PC-9 (cell line): ENCODE measurements around the gene C1QTNF12. TPM values are rescaled to one million over a fixed set of nuclear protein-coding genes. Genes with fewer than 3 reads are reported as not detected.

ENCODE experiments used
- BruUV-seq: library from RNA; stranded (reverse); fragments of 400-500 nt; replicated peaks from 2 replicates; lab custom pipeline; 2021; lab: Mats Ljungman, UMichigan
- CTCF ChIA-PET: fragments of 300-600 bp; sonication (Branson Sonifier 250); formaldehyde crosslinking; loops from one replicate; lab custom pipeline; 2022; ENCODE audit warnings: antibody characterized with exemption; lab: Charles Lee
- POLR2A ChIA-PET: fragments of 300-600 bp; sonication (Branson Sonifier 250); formaldehyde crosslinking; loops from one replicate; lab custom pipeline; 2022; ENCODE audit warnings: antibody characterized with exemption; ENCODE audit not compliant: unreplicated experiment; lab: Charles Lee
- DNase-seq, 2 experiments: peaks; one replicate each; pipeline versions ENCODE4 v3.0.0 to v3.0.0-alpha.2; 2015 to 2022; ENCODE audit warnings: mixed read lengths in 1 of 2
- H2AFZ ChIP-seq: fragments of 200-600 bp; sonication (generic); 2 replicates; pipeline ENCODE4 v1.8.1; 2017; ENCODE audit warnings: antibody characterized with exemption
- H3F3A ChIP-seq: fragments of 200-600 bp; sonication (generic); 2 replicates; pipeline ENCODE4 v1.8.1; 2017; ENCODE audit warnings: antibody characterized with exemption, mild to moderate bottlenecking, low read depth; ENCODE audit not compliant: insufficient read depth
- H3K27ac ChIP-seq: fragments of 200-600 bp; sonication (generic); 2 replicates; pipeline ENCODE4 v1.6.1; 2016; ENCODE audit warnings: mixed run types
- H3K27me3 ChIP-seq: fragments of 200-600 bp; sonication (generic); 2 replicates; pipeline ENCODE4 v1.6.1; 2016; ENCODE audit warnings: low read depth, mixed run types; ENCODE audit not compliant: insufficient read depth
- H3K36me3 ChIP-seq: fragments of 200-600 bp; sonication (generic); 2 replicates; pipeline ENCODE4 v1.6.1; 2016; ENCODE audit warnings: low read depth, mixed run types
- H3K4me1 ChIP-seq: fragments of 200-600 bp; sonication (generic); replicated peaks from 2 replicates; pipeline ENCODE4 v1.6.1; 2016; ENCODE audit warnings: mixed run types; ENCODE audit not compliant: insufficient read depth
- H3K4me2 ChIP-seq: fragments of 200-600 bp; sonication (generic); 2 replicates; pipeline ENCODE4 v1.6.1; 2017; ENCODE audit warnings: mixed run types
- H3K4me3 ChIP-seq: fragments of 200-600 bp; sonication (generic); 2 replicates; pipeline ENCODE4 v1.6.1; 2016; ENCODE audit warnings: mixed run types
- H3K79me2 ChIP-seq: fragments of 200-600 bp; sonication (generic); 2 replicates; pipeline ENCODE4 v1.6.1; 2017; ENCODE audit warnings: low read depth, mixed run types
- H3K9me2 ChIP-seq: fragments of 200-600 bp; sonication (generic); 2 replicates; pipeline ENCODE4 v1.8.1; 2017; ENCODE audit warnings: mild to moderate bottlenecking; ENCODE audit not compliant: insufficient read depth
- H3K9me3 ChIP-seq: fragments of 200-600 bp; sonication (generic); 2 replicates; pipeline ENCODE4 v1.8.1; 2016; ENCODE audit warnings: low read depth; ENCODE audit not compliant: insufficient read depth
- H4K20me1 ChIP-seq: fragments of 200-600 bp; sonication (generic); 2 replicates; pipeline ENCODE4 v1.8.1; 2017; ENCODE audit not compliant: insufficient read depth
- EZH2 ChIP-seq: fragments of 200-600 bp; sonication (generic); IDR thresholded peaks from 2 replicates; pipeline ENCODE4 v1.8.0; 2017; ENCODE audit warnings: antibody characterized with exemption, low read depth
- intact Hi-C: fragments of 100-400 bp; cut with micrococcal nuclease; formaldehyde crosslinking; loops from one replicate; pipeline ENCODE4 v1.10.0; 2022; ENCODE audit not compliant: unreplicated experiment
- total RNA-seq: library from RNA; stranded (reverse); gene quantifications from 2 replicates; pipeline ENCODE4 v1.2.3, GENCODE V29; 2021
- TF ChIP-seq, protein P1 (sequence below): fragments of 200-600 bp; sonication (generic); conservative IDR thresholded peaks from 2 replicates; pipeline ENCODE4 v1.6.1; 2017; ENCODE audit warnings: mixed run types, antibody characterized with exemption, mild to moderate bottlenecking, moderate library complexity

Gene C1QTNF12
- total RNA-seq, 1 experiment from 2014 or later = 5.2 TPM

DNA sequence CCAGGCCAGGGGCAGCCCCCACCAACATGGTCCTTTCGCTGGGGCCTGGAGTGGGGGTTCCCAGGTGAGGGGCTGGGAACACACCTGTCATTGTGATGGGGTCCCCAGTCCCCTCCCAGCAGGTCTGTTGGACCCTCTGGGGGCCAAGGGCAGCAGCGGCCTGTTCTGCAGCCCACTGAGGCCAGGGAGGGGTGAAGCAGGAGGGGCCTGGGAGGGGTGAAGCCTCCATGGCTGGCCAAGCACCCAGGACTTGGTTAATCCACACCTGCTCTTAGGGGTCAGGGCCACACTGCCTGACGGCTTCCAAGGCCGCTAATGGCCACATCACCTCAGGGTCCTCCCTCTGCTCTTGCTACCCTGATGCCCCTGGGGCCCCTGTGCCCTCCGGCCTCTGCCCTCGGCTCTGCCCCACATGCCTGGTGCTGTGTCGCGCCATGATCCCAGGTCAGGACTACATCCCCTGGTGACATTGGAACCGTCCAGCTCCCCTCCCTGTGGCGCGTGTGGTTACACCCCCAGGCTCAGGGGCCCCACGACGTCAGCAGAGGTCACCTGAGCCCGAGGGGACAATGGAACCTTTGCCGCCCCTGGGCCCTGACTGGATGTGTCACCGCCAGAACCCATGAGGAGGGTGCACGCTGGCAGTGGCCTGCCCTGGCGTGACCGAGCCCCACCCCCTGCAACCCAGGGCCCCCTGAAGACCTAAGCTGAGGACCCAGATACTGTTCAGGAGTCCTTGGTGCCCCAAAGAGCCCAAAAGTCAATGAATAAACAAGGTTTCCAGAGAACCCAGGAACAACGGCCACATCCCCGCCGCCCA lies 47.2 kb downstream of the C1QTNF12 start:
- no peak overlapping the region for H2AFZ ChIP-seq
- intact Hi-C loops = no loop called here
- H3K9me3 ChIP-seq = no peaks in the 10 kb centered on the region
- H3F3A ChIP-seq = 0 out of 2 replicates have a peak, but pooled peaks cover 6% of the 10 kb centered on the region
- H3K36me3 ChIP-seq = no peaks in the 10 kb centered on the region
- TF ChIP-seq EZH2 = no peak
- TF ChIP-seq, protein P1, sequence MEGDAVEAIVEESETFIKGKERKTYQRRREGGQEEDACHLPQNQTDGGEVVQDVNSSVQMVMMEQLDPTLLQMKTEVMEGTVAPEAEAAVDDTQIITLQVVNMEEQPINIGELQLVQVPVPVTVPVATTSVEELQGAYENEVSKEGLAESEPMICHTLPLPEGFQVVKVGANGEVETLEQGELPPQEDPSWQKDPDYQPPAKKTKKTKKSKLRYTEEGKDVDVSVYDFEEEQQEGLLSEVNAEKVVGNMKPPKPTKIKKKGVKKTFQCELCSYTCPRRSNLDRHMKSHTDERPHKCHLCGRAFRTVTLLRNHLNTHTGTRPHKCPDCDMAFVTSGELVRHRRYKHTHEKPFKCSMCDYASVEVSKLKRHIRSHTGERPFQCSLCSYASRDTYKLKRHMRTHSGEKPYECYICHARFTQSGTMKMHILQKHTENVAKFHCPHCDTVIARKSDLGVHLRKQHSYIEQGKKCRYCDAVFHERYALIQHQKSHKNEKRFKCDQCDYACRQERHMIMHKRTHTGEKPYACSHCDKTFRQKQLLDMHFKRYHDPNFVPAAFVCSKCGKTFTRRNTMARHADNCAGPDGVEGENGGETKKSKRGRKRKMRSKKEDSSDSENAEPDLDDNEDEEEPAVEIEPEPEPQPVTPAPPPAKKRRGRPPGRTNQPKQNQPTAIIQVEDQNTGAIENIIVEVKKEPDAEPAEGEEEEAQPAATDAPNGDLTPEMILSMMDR = no peak
- H3K4me3 ChIP-seq = no peak overlapping the region
- H3K79me2 ChIP-seq = no peaks in the 10 kb centered on the region
- no peaks in the 10 kb centered on the region for H4K20me1 ChIP-seq
- no TSS peak for BruUV-seq
- no peak overlapping the region for H3K4me2 ChIP-seq
- DNase-seq = no peak
- peaks cover 13% of the 10 kb centered on the region; the same call in 1 of the 2 replicates for H3K27me3 ChIP-seq
- H3K9me2 ChIP-seq = no peaks in the 10 kb centered on the region
- H3K4me1 ChIP-seq = no peaks in the 10 kb centered on the region
- ChIA-PET POLR2A (no interaction called here), CTCF (no interaction called here)
- H3K27ac ChIP-seq = no peak overlapping the region

DNA sequence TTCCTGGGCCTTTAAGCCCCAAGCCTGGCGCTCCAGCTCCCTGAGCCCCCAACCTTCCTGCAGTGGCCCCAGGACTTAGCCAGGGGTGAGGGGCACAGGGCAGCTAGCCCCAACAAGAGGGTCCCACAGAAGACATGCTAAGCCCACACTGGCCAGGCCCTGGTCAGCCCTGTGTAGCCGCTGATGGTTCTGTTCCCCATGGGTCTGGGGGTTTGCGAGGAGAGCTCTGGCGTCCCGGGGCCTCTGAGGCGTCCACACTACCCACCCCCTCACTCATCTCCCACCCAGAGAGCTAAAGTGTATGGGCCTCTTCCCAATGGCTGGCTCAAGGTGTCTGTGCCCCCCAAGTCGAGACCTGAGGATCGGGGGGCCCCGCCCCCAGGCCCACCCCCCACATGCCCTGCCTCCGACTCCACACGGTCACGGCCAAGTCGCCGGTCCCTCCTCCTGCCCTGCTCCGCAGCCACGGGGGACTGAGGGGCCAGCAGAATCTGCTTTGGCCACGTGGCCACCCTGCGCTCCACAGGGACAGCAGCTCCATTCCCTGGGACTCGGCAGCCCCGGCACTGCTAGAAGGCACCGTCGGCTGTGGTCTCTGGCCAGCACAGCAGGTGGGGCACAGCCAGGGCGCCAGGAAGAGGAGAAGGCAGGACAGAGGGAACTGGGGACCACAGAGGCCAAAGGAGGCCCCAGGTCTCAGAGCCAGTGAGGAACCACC lies 47.9 kb downstream of the C1QTNF12 start:
- ChIA-PET POLR2A (no interaction called here), CTCF (no interaction called here)
- Histone ChIP-seq H3F3A (0 out of 2 replicates have a peak, but pooled peaks cover 6% of the 10 kb centered on the region), H3K27ac (no peak overlapping the region), H3K27me3 (peaks cover 13% of the 10 kb centered on the region; the same call in 1 of the 2 replicates), H4K20me1 (no peaks in the 10 kb centered on the region), H3K79me2 (no peaks in the 10 kb centered on the region), H3K36me3 (no peaks in the 10 kb centered on the region), H3K4me1 (no peaks in the 10 kb centered on the region), H3K4me2 (no peak overlapping the region), H3K9me3 (no peaks in the 10 kb centered on the region), H3K9me2 (no peaks in the 10 kb centered on the region), H2AFZ (no peak overlapping the region), H3K4me3 (no peak overlapping the region)
- DNase-seq = no peak
- BruUV-seq = no TSS peak
- intact Hi-C loops = no loop called here
- TF ChIP-seq, protein P1 = no peak
- no peak for TF ChIP-seq EZH2

DNA sequence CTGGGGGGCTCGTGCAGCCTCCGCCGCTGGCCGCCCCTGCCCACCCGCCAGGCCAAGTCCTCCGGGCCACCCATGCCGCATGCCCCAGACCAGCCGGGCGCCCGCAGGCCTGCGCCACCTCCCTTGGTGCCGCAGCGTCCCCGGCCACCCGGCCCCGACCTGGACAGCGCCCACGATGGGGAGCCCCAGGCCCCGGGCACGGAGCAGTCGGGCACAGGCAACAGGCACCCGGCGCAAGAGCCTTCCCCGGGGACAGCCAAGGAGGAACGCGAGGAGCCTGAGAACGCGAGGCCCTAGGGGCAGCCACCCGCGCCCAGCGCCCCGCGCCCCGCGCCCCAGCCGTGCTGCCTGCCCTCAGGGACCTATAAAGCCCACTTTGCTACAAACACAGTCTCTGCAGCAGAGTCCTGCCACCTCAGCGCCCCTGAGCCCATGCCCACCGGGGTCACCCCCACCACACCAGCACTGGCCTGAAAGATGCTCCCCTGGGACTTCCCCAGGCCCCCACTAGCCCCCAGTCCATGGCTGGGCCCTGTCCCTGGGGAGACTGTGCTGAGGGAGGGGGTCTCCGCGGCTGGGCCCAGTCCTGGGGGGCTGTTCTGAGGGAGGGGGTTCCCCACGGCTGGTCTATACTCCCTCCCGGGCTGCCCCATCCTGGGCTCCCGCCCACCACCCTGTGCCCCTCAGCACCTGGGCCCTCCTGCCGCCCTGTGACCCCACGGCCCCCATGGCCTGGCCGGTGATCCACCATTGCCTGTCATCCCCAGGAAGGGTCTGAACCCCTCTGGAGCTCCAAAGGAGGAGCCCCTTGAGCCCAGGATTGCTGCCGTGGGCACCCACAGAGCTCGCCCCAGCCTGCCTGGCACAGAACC lies 48.7 kb downstream of the C1QTNF12 start:
- TF ChIP-seq, protein P1 = no peak
- TF ChIP-seq EZH2 = no peak
- Histone ChIP-seq H3K27ac (no peak overlapping the region), H3K4me1 (no peaks in the 10 kb centered on the region), H3K36me3 (no peaks in the 10 kb centered on the region), H3K4me3 (no peak overlapping the region), H4K20me1 (no peaks in the 10 kb centered on the region), H3K79me2 (no peaks in the 10 kb centered on the region), H3K9me2 (no peaks in the 10 kb centered on the region), H2AFZ (no peak overlapping the region), H3K27me3 (peaks cover 13% of the 10 kb centered on the region; the same call in 1 of the 2 replicates), H3K9me3 (no peaks in the 10 kb centered on the region), H3F3A (0 out of 2 replicates have a peak, but pooled peaks cover 6% of the 10 kb centered on the region), H3K4me2 (no peak overlapping the region)
- ChIA-PET CTCF (no interaction called here), POLR2A (no interaction called here)
- intact Hi-C loops = no loop called here
- no peak for DNase-seq
- no TSS peak for BruUV-seq
